Endothelial cell (in vitro differentiated cells): ENCODE measurements around the gene ST8SIA1. TPM values are rescaled to one million over a fixed set of nuclear protein-coding genes. Genes with fewer than 3 reads are reported as not detected.

ENCODE experiments used
- DNase-seq: peaks from one replicate; pipeline ENCODE4 v3.0.0; 2021; ENCODE audit warnings: low spot score
- H3K27ac Mint-ChIP-seq: one replicate; pipeline ENCODE4 v1.8.0; 2021; ENCODE audit warnings: mixed read lengths, inconsistent platforms; ENCODE audit not compliant: unreplicated experiment
- H3K27me3 Mint-ChIP-seq: one replicate; pipeline ENCODE4 v1.8.0; 2021; ENCODE audit warnings: mild to moderate bottlenecking, moderate library complexity, mixed read lengths, inconsistent platforms; ENCODE audit not compliant: unreplicated experiment
- H3K36me3 Mint-ChIP-seq: one replicate; pipeline ENCODE4 v1.8.0; 2021; ENCODE audit warnings: mild to moderate bottlenecking, low read depth, mixed read lengths, inconsistent platforms; ENCODE audit not compliant: unreplicated experiment
- H3K4me1 Mint-ChIP-seq: one replicate; pipeline ENCODE4 v1.8.0; 2021; ENCODE audit warnings: mild to moderate bottlenecking, mixed read lengths, inconsistent platforms; ENCODE audit not compliant: unreplicated experiment
- H3K4me3 Mint-ChIP-seq: one replicate; pipeline ENCODE4 v1.8.0; 2021; ENCODE audit warnings: mild to moderate bottlenecking, mixed read lengths, inconsistent platforms; ENCODE audit not compliant: unreplicated experiment
- H3K9me3 Mint-ChIP-seq: one replicate; pipeline ENCODE4 v1.8.0; 2021; ENCODE audit warnings: mixed read lengths, inconsistent platforms; ENCODE audit not compliant: unreplicated experiment
- CTCF ChIP-seq: fragments of 200-600 bp; sonication (generic); IDR thresholded peaks from one replicate; pipeline ENCODE4 v1.5.0; 2021; ENCODE audit warnings: antibody characterized with exemption; ENCODE audit not compliant: unreplicated experiment
- total RNA-seq: library from RNA; stranded (reverse); fragmentation: NEBNext Ultra II Directional; extraction: Animal tissue kit (Norgen Biotek cat#: 25700); gene quantifications from one replicate; pipeline ENCODE4 v1.2.1, GENCODE V29; 2021; ENCODE audit not compliant: unreplicated experiment

ST8SIA1 gene
- total RNA-seq, 1 donor from 2014 or later, result 0.77 TPM

- Mint-ChIP-seq H3K4me1 (peaks cover 8% of the 10 kb centered on the region), H3K9me3 (no peaks in the 10 kb centered on the region)
- no peak for TF ChIP-seq CTCF
These were observed 13.4 kb downstream of the ST8SIA1 start for GRCh38 chr12:22321018-22321605.

GRCh38 chr12:22318108-22318737, 16.3 kb downstream of the ST8SIA1 start:
- Mint-ChIP-seq H3K4me1 (peaks cover 8% of the 10 kb centered on the region), H3K9me3 (no peaks in the 10 kb centered on the region), H3K36me3 (no peaks in the 10 kb centered on the region), H3K27me3 (no peaks in the 10 kb centered on the region), H3K4me3 (no peak overlapping the region), H3K27ac (no peak overlapping the region)
- no peak for TF ChIP-seq CTCF
- DNase-seq, result no peak

More at GRCh38 chr12:22321018-22321605, 13.4 kb downstream of the ST8SIA1 start:
- DNase-seq, result no peak
- Mint-ChIP-seq H3K4me3 (no peak overlapping the region), H3K27ac (no peak overlapping the region), H3K27me3 (no peaks in the 10 kb centered on the region), H3K36me3 (no peaks in the 10 kb centered on the region)

- no peaks in the 10 kb centered on the region for H3K9me3 Mint-ChIP-seq
- TF ChIP-seq CTCF, result no peak
- H3K4me1 Mint-ChIP-seq, result no peaks in the 10 kb centered on the region
- H3K27ac Mint-ChIP-seq, result no peak overlapping the region
- peaks cover 2% of the 10 kb centered on the region for H3K27me3 Mint-ChIP-seq
- H3K4me3 Mint-ChIP-seq, result no peak overlapping the region
- no peak for DNase-seq
- H3K36me3 Mint-ChIP-seq, result no peaks in the 10 kb centered on the region
These were observed 20.6 kb downstream of the ST8SIA1 start for GRCh38 chr12:22313963-22314330.

GRCh38 chr12:22313286-22313962, 21.1 kb downstream of the ST8SIA1 start:
- Mint-ChIP-seq H3K27me3 (peaks cover 2% of the 10 kb centered on the region), H3K4me1 (no peaks in the 10 kb centered on the region), H3K4me3 (no peak overlapping the region), H3K36me3 (no peaks in the 10 kb centered on the region), H3K9me3 (no peaks in the 10 kb centered on the region), H3K27ac (no peak overlapping the region)
- DNase-seq, result no peak
- TF ChIP-seq CTCF, result no peak

GRCh38 chr12:22312336-22312735, 22.2 kb downstream of the ST8SIA1 start:
- no peak overlapping the region for H3K4me3 Mint-ChIP-seq
- H3K27ac Mint-ChIP-seq, result no peak overlapping the region
- H3K27me3 Mint-ChIP-seq, result peaks cover 2% of the 10 kb centered on the region
- H3K4me1 Mint-ChIP-seq, result no peaks in the 10 kb centered on the region
- H3K36me3 Mint-ChIP-seq, result no peaks in the 10 kb centered on the region
- DNase-seq, result no peak
- no peaks in the 10 kb centered on the region for H3K9me3 Mint-ChIP-seq
- no peak for TF ChIP-seq CTCF
